Measurements from ENCODE around the gene ECSIT.

GRCh38 chr19:11463391-11463790, 65.5 kb downstream of the ECSIT start:
- no peak for TF ChIP-seq EP300 (IDR thresholded peaks at IDR 0.05)
- TF ChIP-seq RNF2 (IDR thresholded peaks at IDR 0.05; ENCODE audit: borderline replicate concordance, low read depth) = no peak
- TF ChIP-seq, protein P1, sequence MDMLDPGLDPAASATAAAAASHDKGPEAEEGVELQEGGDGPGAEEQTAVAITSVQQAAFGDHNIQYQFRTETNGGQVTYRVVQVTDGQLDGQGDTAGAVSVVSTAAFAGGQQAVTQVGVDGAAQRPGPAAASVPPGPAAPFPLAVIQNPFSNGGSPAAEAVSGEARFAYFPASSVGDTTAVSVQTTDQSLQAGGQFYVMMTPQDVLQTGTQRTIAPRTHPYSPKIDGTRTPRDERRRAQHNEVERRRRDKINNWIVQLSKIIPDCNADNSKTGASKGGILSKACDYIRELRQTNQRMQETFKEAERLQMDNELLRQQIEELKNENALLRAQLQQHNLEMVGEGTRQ (IDR thresholded peaks at IDR 0.05) = no peak
- TF ChIP-seq, protein P2, sequence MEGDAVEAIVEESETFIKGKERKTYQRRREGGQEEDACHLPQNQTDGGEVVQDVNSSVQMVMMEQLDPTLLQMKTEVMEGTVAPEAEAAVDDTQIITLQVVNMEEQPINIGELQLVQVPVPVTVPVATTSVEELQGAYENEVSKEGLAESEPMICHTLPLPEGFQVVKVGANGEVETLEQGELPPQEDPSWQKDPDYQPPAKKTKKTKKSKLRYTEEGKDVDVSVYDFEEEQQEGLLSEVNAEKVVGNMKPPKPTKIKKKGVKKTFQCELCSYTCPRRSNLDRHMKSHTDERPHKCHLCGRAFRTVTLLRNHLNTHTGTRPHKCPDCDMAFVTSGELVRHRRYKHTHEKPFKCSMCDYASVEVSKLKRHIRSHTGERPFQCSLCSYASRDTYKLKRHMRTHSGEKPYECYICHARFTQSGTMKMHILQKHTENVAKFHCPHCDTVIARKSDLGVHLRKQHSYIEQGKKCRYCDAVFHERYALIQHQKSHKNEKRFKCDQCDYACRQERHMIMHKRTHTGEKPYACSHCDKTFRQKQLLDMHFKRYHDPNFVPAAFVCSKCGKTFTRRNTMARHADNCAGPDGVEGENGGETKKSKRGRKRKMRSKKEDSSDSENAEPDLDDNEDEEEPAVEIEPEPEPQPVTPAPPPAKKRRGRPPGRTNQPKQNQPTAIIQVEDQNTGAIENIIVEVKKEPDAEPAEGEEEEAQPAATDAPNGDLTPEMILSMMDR (IDR thresholded peaks at IDR 0.05) = no peak
- no peak for TF ChIP-seq RAD21 (conservative IDR thresholded peaks at IDR 0.05 in 1 of 2, IDR thresholded peaks at IDR 0.05 in 1 of 2)
- no peak for TF ChIP-seq PBX3 (IDR thresholded peaks at IDR 0.05)
- no peak for TF ChIP-seq REST (IDR thresholded peaks at IDR 0.05)
